ENCODE results near the gene PRUNE2. TPM values are rescaled to one million over a fixed set of nuclear protein-coding genes. Genes with fewer than 3 reads are reported as not detected.

Gene PRUNE2
- polyA plus RNA-seq, 1 experiment, result 0.78 TPM

DNA sequence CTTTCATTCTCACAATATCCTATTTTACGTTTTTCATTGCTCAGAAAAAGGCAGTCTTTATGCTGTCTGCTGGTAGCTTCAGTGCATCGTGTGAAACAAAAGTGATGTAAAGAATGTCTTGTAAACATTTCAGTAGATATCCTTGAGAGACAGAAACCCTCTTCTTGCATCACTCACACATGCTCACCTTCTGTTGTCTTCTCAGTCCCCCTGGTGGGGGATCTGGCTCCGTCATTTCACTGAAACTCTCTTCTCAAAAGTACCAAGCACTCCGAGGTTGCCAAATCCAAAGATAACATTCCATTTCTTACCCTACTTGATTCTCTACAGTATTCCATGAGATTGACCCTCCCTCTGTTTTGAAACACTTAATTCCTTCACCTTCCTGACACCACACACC is 187.7 kb downstream of the PRUNE2 start:
- Histone ChIP-seq H3K27me3 (ENCODE audit: control insufficient read depth, insufficient read depth, low read length) (no peaks in the 10 kb centered on the region; the same call in 1 of the 2 replicates), H3K36me3 (ENCODE audit: control insufficient read depth, insufficient read depth, low read length) (no peaks in the 10 kb centered on the region), H3K4me3 (ENCODE audit: low read depth, low read length) (no peak overlapping the region)
- CTCF ChIA-PET, result interaction anchor here (2.3 kb wide), 1 partner anchor 13 kb away, joined by 6 read pairs; no protein-coding TSS in a partner anchor
- DNase-seq (ENCODE audit: low read depth), result no peak
- TF ChIP-seq CTCF (IDR thresholded peaks at IDR 0.05; ENCODE audit: insufficient read depth, low read depth, low read length), result no peak
- POLR2A ChIA-PET, result no interaction called here

DNA sequence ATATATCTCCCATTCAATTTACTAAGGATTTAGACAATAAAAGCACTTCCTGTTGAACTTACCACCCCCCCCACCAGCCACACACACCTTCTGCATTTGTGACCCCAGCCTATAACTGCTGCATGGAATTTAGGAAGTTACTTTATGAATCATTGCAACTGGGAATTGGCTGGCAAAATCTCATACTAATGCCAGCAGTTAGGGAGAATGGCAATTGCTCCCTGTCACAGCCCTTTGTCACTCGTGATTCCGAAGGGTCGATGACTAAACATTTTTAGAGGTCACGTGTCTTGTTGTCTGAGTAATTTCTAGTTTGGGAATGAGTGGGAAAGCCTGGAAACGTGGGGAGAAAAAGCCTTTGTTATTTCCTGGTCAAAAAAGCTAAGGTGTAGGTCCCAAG is 188.3 kb downstream of the PRUNE2 start:
- no peaks in the 10 kb centered on the region for H3K36me3 ChIP-seq (ENCODE audit: control insufficient read depth, insufficient read depth, low read length)
- DNase-seq (ENCODE audit: low read depth), result no peak
- H3K27me3 ChIP-seq (ENCODE audit: control insufficient read depth, insufficient read depth, low read length), result no peaks in the 10 kb centered on the region; the same call in 1 of the 2 replicates
- ChIA-PET POLR2A (no interaction called here), CTCF (interaction anchor here (2.3 kb wide), 1 partner anchor 13 kb away, joined by 6 read pairs; no protein-coding TSS in a partner anchor)
- no peak overlapping the region for H3K4me3 ChIP-seq (ENCODE audit: low read depth, low read length)
- TF ChIP-seq CTCF (IDR thresholded peaks at IDR 0.05; ENCODE audit: insufficient read depth, low read depth, low read length), result no peak

GRCh38 chr9:76717176-76717575 is 188.7 kb downstream of the PRUNE2 start:
- no peak for TF ChIP-seq CTCF (IDR thresholded peaks at IDR 0.05; ENCODE audit: insufficient read depth, low read depth, low read length)
- POLR2A ChIA-PET, result no interaction called here
- H3K27me3 ChIP-seq (ENCODE audit: control insufficient read depth, insufficient read depth, low read length), result no peaks in the 10 kb centered on the region; the same call in 1 of the 2 replicates
- no peak overlapping the region for H3K4me3 ChIP-seq (ENCODE audit: low read depth, low read length)
- CTCF ChIA-PET, result interaction anchor here (2.3 kb wide), 1 partner anchor 12 kb away, joined by 6 read pairs; no protein-coding TSS in a partner anchor
- H3K36me3 ChIP-seq (ENCODE audit: control insufficient read depth, insufficient read depth, low read length), result no peaks in the 10 kb centered on the region
- DNase-seq (ENCODE audit: low read depth), result no peak

DNA sequence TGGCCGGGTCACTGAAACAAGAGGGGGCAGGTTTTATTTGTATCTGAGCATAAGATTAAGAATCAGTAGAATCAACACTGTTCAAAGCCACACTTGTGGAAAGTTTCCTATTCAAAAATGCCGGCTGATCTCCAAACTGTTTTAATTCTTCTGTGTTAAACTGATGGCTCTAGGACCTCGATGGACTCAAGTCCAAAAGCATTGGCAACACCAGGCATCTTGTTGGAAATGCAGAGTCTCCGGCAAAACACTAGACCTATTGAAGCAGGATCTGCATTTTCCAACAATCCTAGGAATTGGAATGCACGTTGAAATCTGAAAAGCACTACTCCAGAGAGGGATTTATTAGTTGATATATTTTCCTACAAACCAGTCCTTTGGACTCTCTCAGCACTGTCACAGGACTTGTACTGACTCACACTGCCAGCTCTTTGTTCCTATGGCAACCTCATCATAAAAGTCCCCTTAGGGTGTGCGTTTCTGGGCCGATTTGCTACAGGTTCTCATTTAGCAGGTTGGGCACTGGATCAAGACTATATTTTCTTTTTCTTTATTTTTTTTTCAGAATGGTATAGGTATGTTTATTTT is 189.7 kb downstream of the PRUNE2 start:
- ChIA-PET CTCF (interaction anchor here (2.3 kb wide), 1 partner anchor 11 kb away, joined by 6 read pairs; no protein-coding TSS in a partner anchor), POLR2A (no interaction called here)
- Histone ChIP-seq H3K4me3 (ENCODE audit: low read depth, low read length) (no peak overlapping the region), H3K36me3 (ENCODE audit: control insufficient read depth, insufficient read depth, low read length) (no peaks in the 10 kb centered on the region), H3K27me3 (ENCODE audit: control insufficient read depth, insufficient read depth, low read length) (no peaks in the 10 kb centered on the region; the same call in 1 of the 2 replicates)
- no peak for TF ChIP-seq CTCF (IDR thresholded peaks at IDR 0.05; ENCODE audit: insufficient read depth, low read depth, low read length)
- DNase-seq (ENCODE audit: low read depth), result peak; percentile 7

DNA sequence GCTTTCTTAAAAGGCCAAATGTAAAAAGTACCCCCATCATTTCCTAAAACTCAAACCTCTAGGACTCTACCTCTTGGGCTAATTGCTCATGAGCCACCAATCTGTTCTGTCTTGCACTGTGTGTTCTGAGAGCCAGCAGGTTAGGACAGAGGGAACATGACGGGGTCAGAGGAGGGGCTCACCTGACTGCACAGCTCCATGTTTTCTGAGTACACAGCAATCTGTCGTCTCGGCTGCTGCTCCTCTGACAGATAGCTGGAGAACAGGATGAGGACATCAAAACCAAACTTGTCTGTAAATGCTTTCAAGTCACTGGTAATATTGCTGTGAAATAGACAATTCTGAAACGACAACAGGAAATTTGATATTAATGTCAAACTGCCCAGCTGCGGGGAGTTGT is 192.5 kb downstream of the PRUNE2 start:
- DNase-seq (ENCODE audit: low read depth), result no peak
- no peaks in the 10 kb centered on the region for H3K36me3 ChIP-seq (ENCODE audit: control insufficient read depth, insufficient read depth, low read length)
- H3K27me3 ChIP-seq (ENCODE audit: control insufficient read depth, insufficient read depth, low read length), result no peaks in the 10 kb centered on the region; the same call in 1 of the 2 replicates
- CTCF ChIA-PET, result interaction anchor here (1.0 to 1.6 kb wide), 3 partner anchors 9 to 55 kb away, joined by 3 to 4 read pairs (median 3); no protein-coding TSS in a partner anchor
- no peak overlapping the region for H3K4me3 ChIP-seq (ENCODE audit: low read depth, low read length)
- POLR2A ChIA-PET, result no interaction called here
- no peak for TF ChIP-seq CTCF (IDR thresholded peaks at IDR 0.05; ENCODE audit: insufficient read depth, low read depth, low read length)
